ENCODE measurements around the gene KLK3.

KLK3 gene

GRCh38 chr19:50896591-50897190 is 42.0 kb downstream of the KLK3 start:
- Histone ChIP-seq H3K27me3 (replicated peaks; ENCODE audit: insufficient read depth, low read length) (peaks cover 34% of the 10 kb centered on the region), H3K4me1 (ENCODE audit: low read length) (no peaks in the 10 kb centered on the region), H4K20me1 (ENCODE audit: insufficient read depth, low read length) (no peaks in the 10 kb centered on the region), H3K27ac (ENCODE audit: low read length) (no peak overlapping the region), H3K36me3 (replicated peaks; ENCODE audit: insufficient read depth, low read length) (no peaks in the 10 kb centered on the region), H2AFZ (ENCODE audit: low read length) (no peak overlapping the region), H3K4me2 (ENCODE audit: low read depth, low read length) (no peak overlapping the region), H3K9ac (ENCODE audit: low read length) (no peak overlapping the region), H3K79me2 (ENCODE audit: low read length) (no peaks in the 10 kb centered on the region), H3F3A (ENCODE audit: insufficient read depth, low read length) (no peaks in the 10 kb centered on the region), H3K9me3 (replicated peaks; ENCODE audit: insufficient read depth, low read length) (no peaks in the 10 kb centered on the region), H3K9me2 (replicated peaks; ENCODE audit: insufficient read depth, low read length) (no peaks in the 10 kb centered on the region), H3K4me3 (ENCODE audit: low read length) (no peak overlapping the region)
- no peak for TF ChIP-seq EZH2 (optimal IDR thresholded peaks at IDR 0.05; ENCODE audit: low read depth, low read length)
- TF ChIP-seq CTCF (IDR thresholded peaks at IDR 0.05; ENCODE audit: low read length) = no peak
- no peak for TF ChIP-seq EZH2phosphoT487 (IDR thresholded peaks at IDR 0.05; ENCODE audit: low read length)
- DNase-seq = no peak

- Histone ChIP-seq H3K27me3 (replicated peaks; ENCODE audit: insufficient read depth, low read length) (peaks cover 37% of the 10 kb centered on the region), H3K9ac (ENCODE audit: low read length) (no peak overlapping the region), H3K79me2 (ENCODE audit: low read length) (no peaks in the 10 kb centered on the region), H3K4me2 (ENCODE audit: low read depth, low read length) (no peak overlapping the region), H3K27ac (ENCODE audit: low read length) (no peak overlapping the region), H4K20me1 (ENCODE audit: insufficient read depth, low read length) (no peaks in the 10 kb centered on the region), H3K9me3 (replicated peaks; ENCODE audit: insufficient read depth, low read length) (no peaks in the 10 kb centered on the region), H3K36me3 (replicated peaks; ENCODE audit: insufficient read depth, low read length) (no peaks in the 10 kb centered on the region), H3K4me3 (ENCODE audit: low read length) (no peak overlapping the region), H3K4me1 (ENCODE audit: low read length) (no peaks in the 10 kb centered on the region), H3F3A (ENCODE audit: insufficient read depth, low read length) (no peaks in the 10 kb centered on the region), H2AFZ (ENCODE audit: low read length) (no peak overlapping the region), H3K9me2 (replicated peaks; ENCODE audit: insufficient read depth, low read length) (no peaks in the 10 kb centered on the region)
- TF ChIP-seq CTCF (IDR thresholded peaks at IDR 0.05; ENCODE audit: low read length) (no peak), EZH2phosphoT487 (IDR thresholded peaks at IDR 0.05; ENCODE audit: low read length) (no peak), EZH2 (optimal IDR thresholded peaks at IDR 0.05; ENCODE audit: low read depth, low read length) (no peak)
- DNase-seq = no peak
Measured at GRCh38 chr19:50897191-50897607, 42.5 kb downstream of the KLK3 start.

DNA sequence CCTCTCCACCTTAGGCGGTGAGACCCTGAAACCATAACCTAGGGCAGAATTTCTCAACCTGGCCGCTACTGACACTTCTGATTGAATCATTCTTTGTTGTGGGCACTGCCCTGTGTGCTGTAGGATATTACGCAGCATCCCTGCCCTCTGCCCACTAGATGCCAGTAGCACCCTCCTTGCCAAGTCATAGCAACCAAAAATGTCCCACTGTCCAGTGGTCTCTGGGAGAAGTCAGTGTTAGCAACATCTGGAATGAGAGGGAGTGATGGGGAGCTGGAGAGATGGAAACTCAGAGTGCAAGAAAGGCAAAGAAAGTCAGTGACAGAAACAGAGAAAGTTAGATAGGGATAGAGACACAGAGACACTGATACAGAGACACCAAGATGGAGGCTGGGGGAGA is 42.9 kb downstream of the KLK3 start:
- DNase-seq = no peak
- Histone ChIP-seq H3K27ac (ENCODE audit: low read length) (no peak overlapping the region), H3K9me3 (replicated peaks; ENCODE audit: insufficient read depth, low read length) (no peaks in the 10 kb centered on the region), H3F3A (ENCODE audit: insufficient read depth, low read length) (no peaks in the 10 kb centered on the region), H4K20me1 (ENCODE audit: insufficient read depth, low read length) (no peaks in the 10 kb centered on the region), H2AFZ (ENCODE audit: low read length) (no peak overlapping the region), H3K9ac (ENCODE audit: low read length) (no peak overlapping the region), H3K79me2 (ENCODE audit: low read length) (no peaks in the 10 kb centered on the region), H3K27me3 (replicated peaks; ENCODE audit: insufficient read depth, low read length) (peaks cover 41% of the 10 kb centered on the region), H3K9me2 (replicated peaks; ENCODE audit: insufficient read depth, low read length) (no peaks in the 10 kb centered on the region), H3K4me2 (ENCODE audit: low read depth, low read length) (no peak overlapping the region), H3K4me1 (ENCODE audit: low read length) (no peaks in the 10 kb centered on the region), H3K4me3 (ENCODE audit: low read length) (no peak overlapping the region), H3K36me3 (replicated peaks; ENCODE audit: insufficient read depth, low read length) (no peaks in the 10 kb centered on the region)
- TF ChIP-seq EZH2 (optimal IDR thresholded peaks at IDR 0.05; ENCODE audit: low read depth, low read length) = no peak
- TF ChIP-seq CTCF (IDR thresholded peaks at IDR 0.05; ENCODE audit: low read length) = no peak
- no peak for TF ChIP-seq EZH2phosphoT487 (IDR thresholded peaks at IDR 0.05; ENCODE audit: low read length)
